ENCODE data around the gene APOLD1. TPM values are rescaled to one million over a fixed set of nuclear protein-coding genes. Genes with fewer than 3 reads are reported as not detected.
A peak's percentile ranks its signal among the peaks of the same experiment; 100 is the strongest.
"Not testable (repeated sequence)": the region's sequence is repeated elsewhere in the genome, so short reads cannot be mapped to it uniquely, and the experiment has no call there.

The APOLD1 gene
- total RNA-seq, 1 donor = 3.3 TPM

DNA sequence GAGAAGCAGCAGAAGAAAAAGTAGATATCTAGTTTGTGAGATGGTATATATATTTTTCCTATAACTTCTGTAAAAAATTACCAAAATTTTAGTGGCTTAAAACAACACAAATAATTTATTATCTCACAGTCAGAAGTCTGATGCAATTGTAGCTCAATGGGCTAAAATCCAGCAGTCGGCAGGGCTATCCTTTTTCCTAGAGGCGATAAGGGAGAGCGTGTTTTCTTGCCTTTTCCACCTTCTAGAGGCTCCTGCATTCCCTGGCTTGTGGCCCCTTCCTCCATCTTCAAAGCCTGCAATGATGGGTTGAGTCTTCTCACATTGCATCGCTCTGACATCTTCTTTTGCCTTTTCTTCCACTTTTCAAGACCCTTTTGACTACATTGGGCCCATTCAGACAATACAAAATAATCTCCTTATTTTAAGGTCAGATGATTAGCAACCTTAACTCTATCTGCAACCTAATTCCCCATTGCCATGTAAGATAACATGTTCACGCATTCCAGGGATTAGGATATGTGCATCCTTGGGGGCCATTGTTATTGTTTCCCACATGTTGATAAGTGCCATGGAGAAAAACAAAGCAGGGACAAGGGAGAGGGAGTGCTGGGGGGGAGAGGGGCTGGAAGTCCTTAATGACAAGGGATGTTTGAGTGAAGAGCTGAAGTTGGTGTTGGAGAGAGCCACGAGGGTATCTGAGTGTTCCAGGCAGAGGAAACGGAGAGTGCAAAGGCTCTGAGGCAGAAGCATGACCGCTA, 13.9 kb downstream of the APOLD1 start:
- Histone ChIP-seq H3K27me3 (ENCODE audit: insufficient read depth, low read length) (no peaks in the 10 kb centered on the region), H3K27ac (ENCODE audit: low read depth, low read length) (no peak overlapping the region), H4K20me1 (ENCODE audit: insufficient read depth, low read length) (no peaks in the 10 kb centered on the region), H3K9me3 (ENCODE audit: low read depth, low read length) (no peaks in the 10 kb centered on the region), H3K4me2 (ENCODE audit: insufficient read depth, low read length) (no peak overlapping the region), H2AFZ (ENCODE audit: low read length) (no peak overlapping the region), H3K79me2 (ENCODE audit: insufficient read depth, low read length) (no peaks in the 10 kb centered on the region), H3K4me1 (ENCODE audit: insufficient read depth, low read length) (peaks cover 15% of the 10 kb centered on the region), H3K36me3 (ENCODE audit: insufficient read depth, low read length) (no peaks in the 10 kb centered on the region), H3K4me3 (ENCODE audit: insufficient read depth, low read length) (no peak overlapping the region)
- TF ChIP-seq CTCF (IDR thresholded peaks at IDR 0.05; ENCODE audit: extremely low read depth, low read depth, low read length) = no peak
- DNase-seq (ENCODE audit: insufficient read length, low spot score, missing footprints) = no peak

GRCh38 chr12:12800406-12801180, 15.1 kb downstream of the APOLD1 start:
- no peak overlapping the region for H3K4me3 ChIP-seq (ENCODE audit: insufficient read depth, low read length)
- no peaks in the 10 kb centered on the region for H3K9me3 ChIP-seq (ENCODE audit: low read depth, low read length)
- H4K20me1 ChIP-seq (ENCODE audit: insufficient read depth, low read length) = no peaks in the 10 kb centered on the region
- no peak overlapping the region for H3K4me2 ChIP-seq (ENCODE audit: insufficient read depth, low read length)
- no peaks in the 10 kb centered on the region for H3K27me3 ChIP-seq (ENCODE audit: insufficient read depth, low read length)
- no peak for DNase-seq (ENCODE audit: insufficient read length, low spot score, missing footprints)
- peaks cover 22% of the 10 kb centered on the region for H3K4me1 ChIP-seq (ENCODE audit: insufficient read depth, low read length)
- H3K27ac ChIP-seq (ENCODE audit: low read depth, low read length) = peak overlapping the region; percentile 24
- H3K79me2 ChIP-seq (ENCODE audit: insufficient read depth, low read length) = no peaks in the 10 kb centered on the region
- H2AFZ ChIP-seq (ENCODE audit: low read length) = no peak overlapping the region
- H3K36me3 ChIP-seq (ENCODE audit: insufficient read depth, low read length) = no peaks in the 10 kb centered on the region
- TF ChIP-seq CTCF (IDR thresholded peaks at IDR 0.05; ENCODE audit: extremely low read depth, low read depth, low read length) = no peak

DNA sequence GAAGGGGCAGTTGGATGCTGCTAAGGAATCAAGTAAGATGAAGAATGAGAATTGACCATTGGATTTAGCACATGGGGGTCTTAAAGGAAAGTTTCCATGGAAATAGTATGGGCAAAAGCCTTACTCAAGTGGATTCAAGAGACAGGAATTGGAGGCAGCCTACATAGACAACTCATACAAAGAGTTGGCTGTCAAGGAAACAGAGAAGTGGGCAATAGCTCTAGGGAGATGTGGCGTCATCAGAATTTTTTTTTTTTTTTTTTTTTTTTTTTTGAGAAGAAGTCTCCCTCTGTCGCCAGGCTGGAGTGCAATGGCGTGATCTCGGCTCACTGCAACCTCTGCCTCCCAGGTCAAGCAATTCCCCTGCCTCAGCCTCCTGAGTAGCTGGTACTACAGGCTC, 16.2 kb downstream of the APOLD1 start:
- not testable (repeated sequence) for H3K4me3 ChIP-seq (ENCODE audit: insufficient read depth, low read length); H3K36me3 ChIP-seq (ENCODE audit: insufficient read depth, low read length); H3K79me2 ChIP-seq (ENCODE audit: insufficient read depth, low read length); DNase-seq (ENCODE audit: insufficient read length, low spot score, missing footprints); H3K4me2 ChIP-seq (ENCODE audit: insufficient read depth, low read length); H3K9me3 ChIP-seq (ENCODE audit: low read depth, low read length); H4K20me1 ChIP-seq (ENCODE audit: insufficient read depth, low read length); H2AFZ ChIP-seq (ENCODE audit: low read length); H3K27ac ChIP-seq (ENCODE audit: low read depth, low read length); H3K27me3 ChIP-seq (ENCODE audit: insufficient read depth, low read length)
- peaks cover 22% of the 10 kb centered on the region for H3K4me1 ChIP-seq (ENCODE audit: insufficient read depth, low read length)

DNA sequence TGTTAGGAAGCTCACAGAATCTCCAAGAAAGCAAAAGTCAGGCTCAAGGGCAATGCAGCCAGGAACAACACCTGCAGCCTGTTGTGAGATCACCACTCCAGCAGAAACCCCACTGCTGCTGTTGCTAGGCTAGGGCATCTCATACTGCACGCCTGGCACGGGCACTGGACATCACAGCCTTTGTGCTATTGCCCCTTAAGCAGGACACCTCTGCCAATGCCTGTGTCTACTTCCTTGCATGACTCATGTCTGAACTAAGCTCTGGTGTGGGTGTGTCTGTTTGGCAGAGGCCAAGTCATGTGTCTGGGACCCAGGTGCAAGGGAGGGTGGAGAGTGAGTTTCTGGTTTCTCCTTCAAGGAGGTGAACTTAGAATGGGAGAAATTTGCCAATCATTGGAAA, 17.7 kb downstream of the APOLD1 start:
- H3K9me3 ChIP-seq (ENCODE audit: low read depth, low read length) = no peaks in the 10 kb centered on the region
- no peaks in the 10 kb centered on the region for H4K20me1 ChIP-seq (ENCODE audit: insufficient read depth, low read length)
- peak; percentile 84 for DNase-seq (ENCODE audit: insufficient read length, low spot score, missing footprints)
- no peaks in the 10 kb centered on the region for H3K36me3 ChIP-seq (ENCODE audit: insufficient read depth, low read length)
- peaks cover 30% of the 10 kb centered on the region for H3K4me1 ChIP-seq (ENCODE audit: insufficient read depth, low read length)
- no peaks in the 10 kb centered on the region for H3K79me2 ChIP-seq (ENCODE audit: insufficient read depth, low read length)
- no peak overlapping the region for H3K4me2 ChIP-seq (ENCODE audit: insufficient read depth, low read length)
- H2AFZ ChIP-seq (ENCODE audit: low read length) = no peak overlapping the region
- no peaks in the 10 kb centered on the region for H3K27me3 ChIP-seq (ENCODE audit: insufficient read depth, low read length)
- no peak for TF ChIP-seq CTCF (IDR thresholded peaks at IDR 0.05; ENCODE audit: extremely low read depth, low read depth, low read length)
- H3K4me3 ChIP-seq (ENCODE audit: insufficient read depth, low read length) = no peak overlapping the region
- H3K27ac ChIP-seq (ENCODE audit: low read depth, low read length) = peak overlapping the region; percentile 70
